ENCODE results near the gene NOS1AP. TPM values are rescaled to one million over a fixed set of nuclear protein-coding genes. Genes with fewer than 3 reads are reported as not detected.
"Not testable (repeated sequence)": the region's sequence is repeated elsewhere in the genome, so short reads cannot be mapped to it uniquely, and the experiment has no call there.

NOS1AP gene
- total RNA-seq, 5 donors from 2014 or later (not counting 1 experiment from before 2014, with no cell fraction given) = 0.07 to 0.16 (median 0.09) TPM; not detected in 2

- H3K9me3 Mint-ChIP-seq = no peaks in the 10 kb centered on the region
- WGBS (ENCODE audit: insufficient coverage) = 88% methylated on average over 1 of the region's 4 CpGs
Measured at GRCh38 chr1:162195567-162195966, 126.1 kb downstream of the NOS1AP start.

GRCh38 chr1:162196387-162196786 lies 126.9 kb downstream of the NOS1AP start:
- no peaks in the 10 kb centered on the region for H3K4me1 Mint-ChIP-seq
- ATAC-seq (replicated peaks in 1 of 4) (no peak), DNase-seq (no peak)
- ChIA-PET CTCF (no interaction called here), POLR2A (no interaction called here)
- H3K27me3 Mint-ChIP-seq = peaks cover 8 to 23% of the 10 kb centered on the region in 2 donors
- Histone ChIP-seq H3K27me3 (replicated peaks in 1 of 2; ENCODE audit: control insufficient read depth in 2 of 2, extremely low read depth in 1 of 2, insufficient read depth in 2 of 2, low read length in 1 of 2) (peaks cover 0 to 6% of the 10 kb centered on the region in 2 experiments), H3K36me3 (ENCODE audit: control insufficient read depth in 2 of 2, extremely low read depth in 1 of 2, insufficient read depth in 1 of 2, low read length in 1 of 2) (no peaks in the 10 kb centered on the region), H3K9me3 (no peaks in the 10 kb centered on the region), H3K27ac (ENCODE audit: low read length) (no peak overlapping the region), H3K4me1 (ENCODE audit: control insufficient read depth in 1 of 2, extremely low read depth in 1 of 2, insufficient read depth in 2 of 2, low read length in 2 of 2) (no peaks in the 10 kb centered on the region), H3K4me3 (ENCODE audit: control insufficient read depth in 1 of 2, extremely low read depth in 1 of 2, low read length in 1 of 2) (no peak overlapping the region)
- no peaks in the 10 kb centered on the region for H3K9me3 Mint-ChIP-seq
- no peak overlapping the region for H3K27ac Mint-ChIP-seq
- WGBS (ENCODE audit: insufficient coverage) = 60% methylated on average over 1 of the region's 4 CpGs
- no peaks in the 10 kb centered on the region for H3K36me3 Mint-ChIP-seq
- no peak overlapping the region for H3K4me3 Mint-ChIP-seq

More at GRCh38 chr1:162195567-162195966, 126.1 kb downstream of the NOS1AP start:
- no peaks in the 10 kb centered on the region for H3K36me3 ChIP-seq (ENCODE audit: control insufficient read depth in 2 of 2, extremely low read depth in 1 of 2, insufficient read depth in 1 of 2, low read length in 1 of 2)
- no peaks in the 10 kb centered on the region for H3K4me1 ChIP-seq (ENCODE audit: control insufficient read depth in 1 of 2, extremely low read depth in 1 of 2, insufficient read depth in 2 of 2, low read length in 2 of 2)
- Mint-ChIP-seq H3K36me3 (no peaks in the 10 kb centered on the region), H3K4me3 (no peak overlapping the region), H3K4me1 (no peaks in the 10 kb centered on the region), H3K27me3 (peaks cover 9 to 17% of the 10 kb centered on the region in 2 donors), H3K27ac (no peak overlapping the region)
- H3K4me3 ChIP-seq (ENCODE audit: control insufficient read depth in 1 of 2, extremely low read depth in 1 of 2, low read length in 1 of 2) = no peak overlapping the region
- peaks cover 0 to 6% of the 10 kb centered on the region in 2 experiments for H3K27me3 ChIP-seq (replicated peaks in 1 of 2; ENCODE audit: control insufficient read depth in 2 of 2, extremely low read depth in 1 of 2, insufficient read depth in 2 of 2, low read length in 1 of 2)
- ChIA-PET POLR2A (no interaction called here), CTCF (no interaction called here)
- no peaks in the 10 kb centered on the region for H3K9me3 ChIP-seq
- no peak overlapping the region for H3K27ac ChIP-seq (ENCODE audit: low read length)
- DNase-seq (no peak), ATAC-seq (replicated peaks in 1 of 4) (no peak)

GRCh38 chr1:162197041-162197531 lies 127.6 kb downstream of the NOS1AP start:
- H3K36me3 ChIP-seq (ENCODE audit: control insufficient read depth in 2 of 2, extremely low read depth in 1 of 2, insufficient read depth in 1 of 2, low read length in 1 of 2) = no peaks in the 10 kb centered on the region
- H3K4me3 ChIP-seq (ENCODE audit: control insufficient read depth in 1 of 2, extremely low read depth in 1 of 2, low read length in 1 of 2) = no peak overlapping the region
- no peaks in the 10 kb centered on the region for H3K4me1 ChIP-seq (ENCODE audit: control insufficient read depth in 1 of 2, extremely low read depth in 1 of 2, insufficient read depth in 2 of 2, low read length in 2 of 2)
- H3K9me3 ChIP-seq = no peaks in the 10 kb centered on the region
- H3K4me1 Mint-ChIP-seq = no peaks in the 10 kb centered on the region
- no peaks in the 10 kb centered on the region for H3K36me3 Mint-ChIP-seq
- H3K27me3 Mint-ChIP-seq = peaks cover 14 to 28% of the 10 kb centered on the region in 2 donors
- H3K4me3 Mint-ChIP-seq = no peak overlapping the region
- DNase-seq (no peak), ATAC-seq (replicated peaks in 1 of 4) (no peak)
- H3K27ac ChIP-seq (ENCODE audit: low read length) = no peak overlapping the region
- CTCF ChIA-PET = no interaction called here
- POLR2A ChIA-PET = no interaction called here
- peaks cover 0 to 6% of the 10 kb centered on the region in 2 experiments for H3K27me3 ChIP-seq (replicated peaks in 1 of 2; ENCODE audit: control insufficient read depth in 2 of 2, extremely low read depth in 1 of 2, insufficient read depth in 2 of 2, low read length in 1 of 2)
- H3K27ac Mint-ChIP-seq = no peak overlapping the region
- no peaks in the 10 kb centered on the region for H3K9me3 Mint-ChIP-seq
- WGBS (ENCODE audit: insufficient coverage) = 71% methylated on average over 8 of the region's 8 CpGs

GRCh38 chr1:162197615-162198421 lies 128.3 kb downstream of the NOS1AP start:
- ChIA-PET CTCF (no interaction called here), POLR2A (no interaction called here)
- Mint-ChIP-seq H3K27me3 (peaks cover 12 to 26% of the 10 kb centered on the region in 2 donors), H3K4me3 (no peak overlapping the region), H3K4me1 (no peaks in the 10 kb centered on the region), H3K36me3 (no peaks in the 10 kb centered on the region), H3K9me3 (no peaks in the 10 kb centered on the region), H3K27ac (no peak overlapping the region)
- no peaks in the 10 kb centered on the region for H3K9me3 ChIP-seq
- 71% methylated on average over 9 of the region's 13 CpGs for WGBS (ENCODE audit: insufficient coverage)
- ATAC-seq (replicated peaks in 1 of 4) (no peak), DNase-seq (no peak)
- peaks cover 0 to 6% of the 10 kb centered on the region in 2 experiments for H3K27me3 ChIP-seq (replicated peaks in 1 of 2; ENCODE audit: control insufficient read depth in 2 of 2, extremely low read depth in 1 of 2, insufficient read depth in 2 of 2, low read length in 1 of 2)
- H3K4me3 ChIP-seq (ENCODE audit: control insufficient read depth in 1 of 2, extremely low read depth in 1 of 2, low read length in 1 of 2) = no peak overlapping the region
- no peaks in the 10 kb centered on the region for H3K4me1 ChIP-seq (ENCODE audit: control insufficient read depth in 1 of 2, extremely low read depth in 1 of 2, insufficient read depth in 2 of 2, low read length in 2 of 2)
- no peak overlapping the region for H3K27ac ChIP-seq (ENCODE audit: low read length)
- no peaks in the 10 kb centered on the region for H3K36me3 ChIP-seq (ENCODE audit: control insufficient read depth in 2 of 2, extremely low read depth in 1 of 2, insufficient read depth in 1 of 2, low read length in 1 of 2)

GRCh38 chr1:162200096-162200847 lies 130.8 kb downstream of the NOS1AP start:
- CTCF ChIA-PET = no interaction called here
- Histone ChIP-seq H3K27me3 (replicated peaks in 1 of 2; ENCODE audit: control insufficient read depth in 2 of 2, extremely low read depth in 1 of 2, insufficient read depth in 2 of 2, low read length in 1 of 2) (peaks cover 0 to 6% of the 10 kb centered on the region in 2 experiments), H3K36me3 (ENCODE audit: control insufficient read depth in 2 of 2, extremely low read depth in 1 of 2, insufficient read depth in 1 of 2, low read length in 1 of 2) (no peaks in the 10 kb centered on the region), H3K9me3 (no peaks in the 10 kb centered on the region), H3K4me1 (ENCODE audit: control insufficient read depth in 1 of 2, extremely low read depth in 1 of 2, insufficient read depth in 2 of 2, low read length in 2 of 2) (no peaks in the 10 kb centered on the region), H3K27ac (ENCODE audit: low read length) (no peak overlapping the region), H3K4me3 (ENCODE audit: control insufficient read depth in 1 of 2, extremely low read depth in 1 of 2, low read length in 1 of 2) (no peak overlapping the region)
- H3K4me3 Mint-ChIP-seq = no peak overlapping the region
- no peaks in the 10 kb centered on the region for H3K36me3 Mint-ChIP-seq
- peaks cover 25 to 41% of the 10 kb centered on the region in 2 donors for H3K27me3 Mint-ChIP-seq
- WGBS (ENCODE audit: insufficient coverage) = 79% methylated on average over 2 of the region's 5 CpGs
- no peaks in the 10 kb centered on the region for H3K4me1 Mint-ChIP-seq
- ATAC-seq (replicated peaks in 1 of 4) (no peak), DNase-seq (no peak)
- H3K9me3 Mint-ChIP-seq = no peaks in the 10 kb centered on the region
- no peak overlapping the region for H3K27ac Mint-ChIP-seq
- POLR2A ChIA-PET = no interaction called here

GRCh38 chr1:162201062-162201461 lies 131.6 kb downstream of the NOS1AP start:
- H3K4me1 ChIP-seq (ENCODE audit: control insufficient read depth in 1 of 2, extremely low read depth in 1 of 2, insufficient read depth in 2 of 2, low read length in 2 of 2); H3K27me3 ChIP-seq (replicated peaks in 1 of 2; ENCODE audit: control insufficient read depth in 2 of 2, extremely low read depth in 1 of 2, insufficient read depth in 2 of 2, low read length in 1 of 2); H3K4me3 ChIP-seq (ENCODE audit: control insufficient read depth in 1 of 2, extremely low read depth in 1 of 2, low read length in 1 of 2); H3K36me3 ChIP-seq (ENCODE audit: control insufficient read depth in 2 of 2, extremely low read depth in 1 of 2, insufficient read depth in 1 of 2, low read length in 1 of 2); DNase-seq; H3K9me3 ChIP-seq; H3K27ac ChIP-seq (ENCODE audit: low read length); ATAC-seq (replicated peaks in 1 of 4); H3K4me1 Mint-ChIP-seq; H3K36me3 Mint-ChIP-seq; CTCF ChIA-PET; H3K27ac Mint-ChIP-seq; H3K9me3 Mint-ChIP-seq; H3K4me3 Mint-ChIP-seq; POLR2A ChIA-PET: not testable (repeated sequence)
- H3K27me3 Mint-ChIP-seq = peaks cover 25 to 37% of the 10 kb centered on the region in 2 donors

All from T-cell (primary cell).